Skeletal muscle tissue (tissue), 4 donors: ENCODE data around the gene SNAPC3. TPM values are rescaled to one million over a fixed set of nuclear protein-coding genes. Genes with fewer than 3 reads are reported as not detected.
"Not testable (repeated sequence)": the region's sequence is repeated elsewhere in the genome, so short reads cannot be mapped to it uniquely, and the experiment has no call there.

Source experiments
- H3K27ac ChIP-seq: one replicate; pipeline ENCODE4 v1.7.0; 2013; ENCODE audit warnings: mild to moderate bottlenecking, low read depth, low read length, inconsistent platforms
- H3K27me3 ChIP-seq, 3 donors: one replicate each; pipeline ENCODE4 v1.7.0; 2013; ENCODE audit warnings: low read length in 3 of 3; ENCODE audit not compliant: control insufficient read depth in 3 of 3, insufficient read depth in 3 of 3
- H3K36me3 ChIP-seq, 3 donors: one replicate each; pipeline ENCODE4 v1.7.0; 2013; ENCODE audit warnings: low read length in 3 of 3; ENCODE audit not compliant: control insufficient read depth in 3 of 3, insufficient read depth in 3 of 3
- H3K4me1 ChIP-seq, 3 donors: one replicate each; pipeline ENCODE4 v1.7.0; 2013; ENCODE audit warnings: low read length in 3 of 3, mild to moderate bottlenecking in 3 of 3; ENCODE audit not compliant: control insufficient read depth in 3 of 3, insufficient read depth in 3 of 3
- H3K4me3 ChIP-seq, 3 donors: one replicate each; pipeline ENCODE4 v1.7.0; 2013; ENCODE audit warnings: low read length in 3 of 3
- H3K9ac ChIP-seq, 3 donors: one replicate each; pipeline ENCODE4 v1.7.0; 2013; ENCODE audit warnings: low read length in 3 of 3, mild to moderate bottlenecking in 3 of 3, moderate library complexity in 2 of 3, low read depth in 1 of 3
- H3K9me3 ChIP-seq, 3 donors: one replicate each; pipeline ENCODE4 v1.7.0; 2013; ENCODE audit warnings: low read length in 3 of 3; ENCODE audit not compliant: control insufficient read depth in 3 of 3
- total RNA-seq: library from RNA; depleted of rRNA; stranded (reverse); fragments of >200 nt; gene quantifications from one replicate; pipeline ENCODE4 v1.2.3, GENCODE V29; 2014
- donor health status: Osteomylitis.

SNAPC3 gene
- total RNA-seq = 27.1 TPM

DNA sequence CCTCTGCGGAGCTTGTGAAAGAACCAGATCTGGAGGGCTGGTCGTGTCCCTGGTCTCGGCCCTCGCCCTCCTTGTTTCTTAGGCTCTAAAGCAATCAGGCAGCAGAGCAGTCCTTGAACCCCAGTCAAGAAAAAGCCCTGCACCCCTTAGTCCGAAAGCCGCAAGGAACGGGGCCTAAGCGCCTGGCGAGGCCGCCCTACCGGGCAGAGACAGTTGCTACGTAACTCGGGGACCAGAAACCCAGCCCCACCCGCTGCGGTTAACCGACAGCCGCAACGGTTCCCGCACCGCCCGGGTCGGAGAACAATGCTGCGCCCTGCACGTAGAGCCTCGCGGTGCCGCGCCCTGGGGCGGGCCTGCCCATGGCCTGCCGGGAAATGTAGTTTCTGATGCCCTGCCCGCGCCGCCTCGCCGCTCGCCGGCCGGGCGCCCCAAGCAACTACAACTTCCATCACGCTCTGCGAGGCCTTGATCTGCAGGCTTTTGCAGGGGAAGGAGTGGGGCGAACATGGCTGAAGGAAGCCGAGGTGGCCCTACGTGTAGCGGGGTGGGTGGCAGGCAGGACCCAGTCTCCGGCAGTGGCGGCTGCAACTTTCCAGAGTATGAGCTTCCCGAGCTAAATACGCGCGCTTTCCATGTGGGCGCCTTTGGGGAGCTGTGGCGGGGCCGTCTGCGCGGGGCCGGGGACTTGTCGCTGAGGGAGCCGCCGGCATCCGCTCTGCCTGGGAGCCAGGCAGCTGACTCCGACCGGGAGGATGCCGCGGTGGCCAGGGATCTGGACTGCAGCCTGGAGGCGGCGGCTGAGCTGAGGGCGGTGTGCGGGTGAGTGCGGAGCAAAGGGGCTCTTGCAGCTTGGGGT lies at the start of gene SNAPC3:
SNAPC3 (plus strand) TSS at position 505 of the 859 bp plus-strand sequence; CDS start at position 509, 4 bp downstream.
- Histone ChIP-seq H3K9me3 (no peaks in the 10 kb centered on the region), H3K27ac (peak within 1 kb of the TSS; percentile 91), H3K27me3 (no peaks in the 10 kb centered on the region), H3K4me3 (peak within 1 kb of the TSS; percentile 81 to 94 (median 92)), H3K4me1 (peaks cover 5 to 11% (median 10%) of the 10 kb centered on the region in 3 donors), H3K36me3 (peaks cover 6 to 14% (median 13%) of the 10 kb centered on the region in 3 donors), H3K9ac (peak within 1 kb of the TSS; percentile 92 to 97 (median 96))

GRCh38 chr9:15373881-15374280 lies 48.8 kb upstream of the SNAPC3 start:
- Histone ChIP-seq H3K27ac (no peak overlapping the region), H3K9me3 (no peaks in the 10 kb centered on the region), H3K36me3 (no peaks in the 10 kb centered on the region), H3K4me3 (no peak overlapping the region), H3K4me1 (no peaks in the 10 kb centered on the region), H3K9ac (no peak overlapping the region), H3K27me3 (no peaks in the 10 kb centered on the region)

GRCh38 chr9:15374310-15374709 lies 48.4 kb upstream of the SNAPC3 start:
- Histone ChIP-seq H3K36me3 (no peaks in the 10 kb centered on the region), H3K4me1 (no peaks in the 10 kb centered on the region), H3K27ac (no peak overlapping the region), H3K9ac (no peak overlapping the region), H3K27me3 (no peaks in the 10 kb centered on the region), H3K4me3 (no peak overlapping the region), H3K9me3 (no peaks in the 10 kb centered on the region)

GRCh38 chr9:15374825-15375224 lies 47.9 kb upstream of the SNAPC3 start:
- H3K9ac ChIP-seq = no peak overlapping the region
- no peak overlapping the region for H3K4me3 ChIP-seq
- H3K4me1 ChIP-seq = no peaks in the 10 kb centered on the region
- H3K27me3 ChIP-seq = no peaks in the 10 kb centered on the region
- no peak overlapping the region for H3K27ac ChIP-seq
- no peaks in the 10 kb centered on the region for H3K36me3 ChIP-seq
- H3K9me3 ChIP-seq = no peaks in the 10 kb centered on the region

DNA sequence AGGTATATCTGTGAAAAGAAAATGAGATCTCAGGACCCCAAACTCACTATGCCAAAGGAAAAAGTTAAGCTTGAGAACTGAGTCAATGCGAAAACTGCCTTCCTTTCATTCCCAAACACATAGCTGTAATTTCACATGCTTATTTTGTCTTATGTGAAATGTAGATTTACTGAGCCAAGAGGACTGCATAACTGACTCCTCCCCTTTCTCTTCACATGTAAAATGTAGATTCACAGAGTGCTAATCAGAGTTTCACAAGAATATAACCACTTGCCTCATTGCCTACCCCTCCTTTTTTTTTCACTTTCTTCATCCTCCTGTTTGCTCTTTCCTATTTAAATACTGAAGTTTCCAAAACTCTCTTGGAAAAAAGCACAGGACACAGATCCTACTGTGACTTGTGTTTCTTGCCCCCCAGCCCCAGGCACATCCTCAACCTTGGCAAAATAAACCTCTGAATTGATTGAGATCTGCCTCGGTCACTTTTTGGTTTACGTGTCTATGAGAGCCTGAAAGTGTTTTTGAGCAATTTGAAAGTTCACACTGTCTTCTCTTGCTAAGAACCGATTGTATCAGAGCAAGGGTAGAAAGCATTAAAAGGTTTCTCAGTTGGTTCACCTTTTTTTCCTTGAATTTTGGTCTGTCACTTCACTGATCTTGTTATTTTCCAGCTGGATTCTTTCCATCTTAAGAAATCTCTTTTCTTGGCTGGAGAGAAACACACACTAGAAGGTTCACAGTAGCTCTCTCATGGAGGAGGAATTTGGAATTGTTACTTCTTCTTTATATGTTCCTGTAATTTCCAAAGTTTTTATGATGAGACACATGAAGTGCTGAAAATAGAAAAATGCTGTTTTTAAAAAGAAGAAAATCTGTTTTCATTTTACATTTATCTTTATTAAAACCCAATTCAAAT lies 44.8 kb upstream of the SNAPC3 start:
- H3K9me3 ChIP-seq = no peaks in the 10 kb centered on the region
- H3K9ac ChIP-seq = no peak overlapping the region
- H3K36me3 ChIP-seq = no peaks in the 10 kb centered on the region
- H3K27me3 ChIP-seq = no peaks in the 10 kb centered on the region
- H3K4me3 ChIP-seq = no peak overlapping the region
- H3K27ac ChIP-seq = no peak overlapping the region
- no peaks in the 10 kb centered on the region for H3K4me1 ChIP-seq

- H3K4me1 ChIP-seq, H3K9ac ChIP-seq, H3K9me3 ChIP-seq, H3K36me3 ChIP-seq, H3K27ac ChIP-seq, H3K4me3 ChIP-seq, H3K27me3 ChIP-seq: not testable (repeated sequence)
Measured at GRCh38 chr9:15379317-15379716, 43.4 kb upstream of the SNAPC3 start.

DNA sequence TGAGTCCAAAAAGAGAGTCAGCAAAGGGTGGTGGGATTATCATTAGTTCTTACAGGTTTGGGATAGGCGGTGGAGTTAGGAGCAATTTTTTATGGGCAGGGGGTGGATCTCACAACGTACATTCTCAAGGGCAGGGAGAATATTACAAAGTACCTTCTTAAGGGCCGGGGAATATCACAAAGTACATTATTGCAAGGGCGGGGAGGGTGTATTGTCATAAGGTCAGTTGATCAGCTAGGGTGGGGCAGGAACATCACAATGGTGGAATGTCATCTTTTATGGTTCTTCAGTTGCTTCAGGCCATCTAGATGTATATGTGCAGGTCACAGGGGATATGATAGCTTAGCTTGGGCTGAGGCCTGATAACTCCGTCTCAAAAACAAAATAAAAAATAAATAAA lies 42.8 kb upstream of the SNAPC3 start:
- H3K4me1 ChIP-seq, H3K4me3 ChIP-seq, H3K36me3 ChIP-seq, H3K27ac ChIP-seq, H3K27me3 ChIP-seq, H3K9me3 ChIP-seq, H3K9ac ChIP-seq: not testable (repeated sequence)

GRCh38 chr9:15381491-15381890 lies 41.2 kb upstream of the SNAPC3 start:
- no peaks in the 10 kb centered on the region for H3K27me3 ChIP-seq
- no peaks in the 10 kb centered on the region for H3K4me1 ChIP-seq
- H3K9me3 ChIP-seq = no peaks in the 10 kb centered on the region
- no peak overlapping the region for H3K4me3 ChIP-seq
- no peaks in the 10 kb centered on the region for H3K36me3 ChIP-seq
- no peak overlapping the region for H3K27ac ChIP-seq
- no peak overlapping the region for H3K9ac ChIP-seq

GRCh38 chr9:15386465-15386864 lies 36.2 kb upstream of the SNAPC3 start:
- Histone ChIP-seq H3K27ac (no peak overlapping the region), H3K4me1 (no peaks in the 10 kb centered on the region), H3K9me3 (no peaks in the 10 kb centered on the region), H3K27me3 (no peaks in the 10 kb centered on the region), H3K36me3 (no peaks in the 10 kb centered on the region), H3K9ac (no peak overlapping the region), H3K4me3 (no peak overlapping the region)

DNA sequence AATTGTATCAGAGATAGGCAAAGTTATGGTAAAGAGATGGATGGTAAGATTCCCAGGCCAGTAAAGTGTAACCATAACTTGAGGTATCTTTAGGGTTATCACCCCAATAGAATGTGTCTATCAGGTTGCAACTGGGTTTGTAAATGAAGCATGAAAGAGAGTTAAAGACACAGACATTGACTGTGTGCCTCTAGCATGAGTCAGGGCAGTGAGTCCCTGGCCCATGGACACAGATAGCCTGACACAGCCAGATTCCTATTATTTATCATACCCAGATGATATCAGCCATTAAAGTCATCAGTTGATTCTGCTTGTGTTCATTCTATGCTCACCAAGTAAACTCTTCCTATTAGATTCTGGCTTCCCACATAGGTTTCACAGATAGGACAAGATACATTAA lies 33.5 kb upstream of the SNAPC3 start:
- no peak overlapping the region for H3K9ac ChIP-seq
- no peaks in the 10 kb centered on the region for H3K9me3 ChIP-seq
- H3K4me1 ChIP-seq = no peaks in the 10 kb centered on the region
- H3K4me3 ChIP-seq = no peak overlapping the region
- H3K27me3 ChIP-seq = no peaks in the 10 kb centered on the region
- no peaks in the 10 kb centered on the region for H3K36me3 ChIP-seq
- no peak overlapping the region for H3K27ac ChIP-seq
